GM12865 (cell line): ENCODE results near the gene TWSG1.

ENCODE experiments used
- DNase-seq: peaks from one replicate; pipeline ENCODE4 v3.0.0; 2010; ENCODE audit warnings: low read depth
- H3K4me3 ChIP-seq: 2 replicates; pipeline ENCODE4 v1.5.1; 2011; ENCODE audit warnings: mild to moderate bottlenecking, low read depth, low read length, control low read depth
- CTCF ChIP-seq: IDR thresholded peaks from 2 replicates; pipeline ENCODE4 v1.5.1; 2011; ENCODE audit warnings: low read length, control low read depth, low read depth, inconsistent platforms; ENCODE audit not compliant: insufficient read depth; ENCODE audit errors: missing control alignments

The TWSG1 gene

GRCh38 chr18:9413576-9413975, 79.0 kb downstream of the TWSG1 start:
- no peak for TF ChIP-seq CTCF
- no peak for DNase-seq
- H3K4me3 ChIP-seq, result no peak overlapping the region

- no peak for DNase-seq
- no peak for TF ChIP-seq CTCF
- H3K4me3 ChIP-seq, result no peak overlapping the region
Observed at GRCh38 chr18:9416563-9417072, 82.0 kb downstream of the TWSG1 start.

- no peak for DNase-seq
- no peak overlapping the region for H3K4me3 ChIP-seq
- TF ChIP-seq CTCF, result no peak
Observed at GRCh38 chr18:9417073-9417851, 82.7 kb downstream of the TWSG1 start.

DNA sequence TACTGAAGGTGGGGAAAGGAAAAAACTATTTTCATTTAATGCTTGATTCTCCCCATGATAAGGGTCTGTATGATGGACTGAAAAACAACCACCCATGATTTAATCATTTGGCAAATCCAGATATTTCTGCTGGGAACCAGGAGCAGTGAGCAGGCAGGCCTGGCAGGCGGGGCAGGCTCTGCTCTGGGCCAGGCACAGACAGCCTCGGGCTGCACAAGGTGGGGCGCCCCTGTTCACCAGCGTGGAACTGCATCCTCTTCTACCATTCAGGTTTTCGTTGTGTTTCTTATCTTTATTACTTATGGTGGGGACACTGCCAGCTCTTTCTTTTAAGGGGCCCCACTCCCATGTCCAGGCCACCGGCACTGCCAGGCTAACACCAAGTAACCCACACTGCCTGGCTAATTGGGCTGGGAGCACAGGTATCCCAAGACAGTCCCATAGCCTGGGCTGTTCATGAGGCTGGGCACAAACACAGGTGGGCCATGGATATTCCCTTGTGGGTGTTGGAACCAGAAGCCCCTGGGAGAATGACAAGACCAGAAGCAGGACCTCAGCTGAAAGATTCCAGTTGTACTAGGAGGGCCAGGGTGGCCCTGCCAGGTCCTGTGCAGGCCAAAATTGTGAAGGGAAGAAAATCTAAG, 83.6 kb downstream of the TWSG1 start:
- H3K4me3 ChIP-seq, result no peak overlapping the region
- DNase-seq, result no peak
- TF ChIP-seq CTCF, result no peak

DNA sequence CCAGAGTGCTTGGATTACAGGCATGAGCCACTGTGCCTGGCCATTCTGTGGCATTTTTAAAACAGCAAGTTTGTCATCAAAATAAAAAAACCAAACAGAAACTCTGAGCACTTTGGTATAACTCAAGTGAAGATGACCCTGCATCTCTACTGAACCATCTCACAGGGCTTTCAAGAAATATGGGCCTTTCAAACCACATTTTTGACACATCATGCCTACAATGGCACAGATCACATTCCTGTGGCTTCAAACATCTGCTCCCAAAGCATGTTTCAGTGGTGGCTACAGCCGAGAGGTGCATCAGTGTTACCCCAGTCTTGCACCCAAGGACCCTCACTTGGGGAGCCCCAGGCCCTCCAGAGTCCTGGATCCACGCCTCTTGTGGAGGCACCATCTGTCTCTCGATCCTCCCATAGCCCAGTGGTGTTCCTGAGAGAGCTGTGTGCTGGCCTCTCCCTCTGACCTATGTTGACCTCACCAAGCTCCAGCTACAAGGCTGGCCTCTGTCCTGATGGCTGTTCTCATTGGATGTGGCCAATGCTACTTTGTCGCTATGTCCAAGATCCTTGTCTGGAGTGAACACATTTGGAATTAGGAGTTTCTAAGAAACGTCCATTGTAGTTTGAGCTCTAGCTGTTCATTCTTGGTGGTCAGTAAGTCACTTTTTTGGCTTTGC, 85.5 kb downstream of the TWSG1 start:
- no peak for TF ChIP-seq CTCF
- H3K4me3 ChIP-seq, result no peak overlapping the region
- no peak for DNase-seq

GRCh38 chr18:9421096-9421900, 86.7 kb downstream of the TWSG1 start:
- no peak for TF ChIP-seq CTCF

More at GRCh38 chr18:9421096-9421900, 86.7 kb downstream of the TWSG1 start:
- DNase-seq, result no peak
- no peak overlapping the region for H3K4me3 ChIP-seq
